Measurements from ENCODE around the gene KLK12.
"Not testable (repeated sequence)": the region's sequence is repeated elsewhere in the genome, so short reads cannot be mapped to it uniquely, and the experiment has no call there.

Gene KLK12

DNA sequence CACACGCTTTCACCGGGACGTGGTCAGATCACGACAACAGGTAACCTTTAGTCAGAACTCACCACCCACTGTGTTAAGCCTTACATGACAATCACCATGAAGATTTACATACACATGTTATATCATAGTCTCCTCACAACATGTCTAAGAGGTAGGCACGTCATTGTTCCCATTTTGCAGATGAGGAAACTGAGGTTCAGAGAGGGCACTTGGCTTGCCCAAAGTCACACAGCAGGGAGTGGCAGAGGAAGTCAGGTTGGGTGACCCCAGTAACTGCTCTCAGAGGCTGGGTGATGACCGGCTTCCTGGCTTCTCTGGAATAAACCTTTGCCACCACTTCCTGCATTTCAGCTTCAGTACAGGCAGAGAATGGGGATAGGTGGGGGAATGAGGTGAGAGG is 20.6 kb downstream of the KLK12 start:
- no peak for DNase-seq

DNA sequence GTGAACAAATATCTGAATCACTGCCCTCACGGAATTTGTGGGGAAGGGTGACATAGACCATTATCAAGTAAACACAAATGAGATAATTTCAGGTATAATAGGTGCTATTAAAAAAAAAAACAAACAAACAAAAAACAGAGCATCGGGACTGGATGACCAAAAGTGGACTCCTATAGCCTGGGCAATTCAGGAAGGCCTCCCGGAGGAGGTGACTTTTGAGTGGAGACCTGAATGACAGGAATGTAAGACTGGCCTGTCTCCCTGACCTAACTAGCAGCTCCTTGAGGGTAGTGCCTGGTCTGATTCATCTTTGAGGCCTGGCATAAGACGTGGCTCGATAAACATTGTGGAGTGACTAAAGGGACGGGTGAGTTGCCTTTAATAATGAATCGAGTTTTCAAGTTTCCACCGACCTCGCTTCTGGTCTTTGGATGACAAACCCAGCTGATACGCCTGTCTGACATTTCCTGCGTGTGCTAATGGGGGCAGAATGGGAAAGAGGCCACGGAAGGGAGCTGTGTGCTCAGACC is 22.1 kb downstream of the KLK12 start:
- DNase-seq: no peak

DNA sequence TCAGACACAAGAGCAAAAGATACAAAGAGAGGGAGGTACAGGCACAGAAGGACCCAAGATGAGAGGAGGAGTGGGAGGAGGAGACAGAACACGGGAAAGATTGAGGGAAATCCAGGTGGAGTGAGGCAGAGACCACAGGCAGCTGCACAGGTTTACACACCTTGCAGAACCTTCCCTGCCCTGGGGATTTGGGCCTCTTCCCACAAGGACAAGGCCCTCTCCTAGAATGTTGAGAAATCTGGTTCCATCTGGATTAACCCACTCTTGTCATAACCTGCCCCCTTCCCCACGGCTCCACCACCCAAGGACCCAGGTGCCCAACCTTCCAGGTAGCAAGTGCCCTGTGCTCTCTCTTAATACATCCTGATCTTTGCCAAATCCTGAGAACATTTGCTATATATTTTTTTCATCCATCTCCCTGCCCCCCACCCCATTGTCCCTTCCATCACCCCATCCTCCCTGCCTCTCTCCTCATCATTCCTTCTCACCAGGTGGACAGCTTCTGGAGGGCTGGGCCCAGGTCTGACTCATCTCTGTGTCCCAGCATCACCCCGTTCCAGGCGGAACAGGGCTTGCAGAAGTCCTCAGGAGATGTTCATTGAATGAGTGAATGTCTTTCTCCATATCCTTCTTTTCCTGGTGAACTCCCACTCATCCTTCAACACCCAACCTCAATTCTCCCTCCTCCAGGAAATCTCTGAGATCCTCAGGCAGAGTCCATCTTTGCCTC is 24.6 kb downstream of the KLK12 start:
- no peak for DNase-seq

DNA sequence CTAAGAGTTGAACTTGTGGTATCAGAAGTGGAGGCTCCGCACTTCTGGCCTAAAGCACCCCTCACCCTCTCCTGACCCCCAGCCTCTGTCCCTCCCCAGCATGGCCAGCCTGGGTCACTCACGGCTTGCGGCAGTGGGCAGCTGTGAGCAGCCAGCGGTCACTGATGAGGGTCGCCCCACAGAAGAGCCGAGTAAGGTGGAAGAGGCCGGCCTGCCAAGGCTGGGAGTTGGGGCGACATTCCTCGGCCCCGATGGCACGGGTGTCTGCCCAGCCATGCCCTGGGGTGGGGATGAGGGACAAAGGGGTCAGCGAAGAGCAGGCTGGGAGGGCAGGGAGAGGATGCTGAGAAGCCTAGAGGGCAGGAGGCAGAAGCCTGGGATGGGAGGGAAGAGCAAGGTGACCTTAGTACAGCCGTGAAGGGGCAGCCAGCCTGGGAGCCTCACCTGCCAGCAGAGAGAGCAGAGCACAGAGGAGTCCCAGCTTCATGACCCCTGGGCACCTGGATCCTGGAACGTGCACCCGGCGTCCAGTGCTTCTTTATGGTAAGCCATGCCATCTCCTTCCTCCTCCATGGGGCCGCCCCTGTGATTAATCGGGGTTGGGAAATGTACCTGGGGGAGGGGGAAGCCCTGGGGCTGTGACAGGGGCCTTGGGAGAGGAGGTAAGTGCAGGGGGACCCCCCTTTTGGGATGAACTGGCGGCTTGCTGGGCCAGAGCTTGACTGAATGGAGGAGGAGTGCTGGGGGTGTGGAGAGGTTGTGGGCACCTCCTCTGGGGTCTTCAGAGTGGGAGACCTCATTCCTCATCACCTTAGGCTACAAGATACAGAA is 25.5 kb downstream of the KLK12 start:
- no peak for DNase-seq

DNA sequence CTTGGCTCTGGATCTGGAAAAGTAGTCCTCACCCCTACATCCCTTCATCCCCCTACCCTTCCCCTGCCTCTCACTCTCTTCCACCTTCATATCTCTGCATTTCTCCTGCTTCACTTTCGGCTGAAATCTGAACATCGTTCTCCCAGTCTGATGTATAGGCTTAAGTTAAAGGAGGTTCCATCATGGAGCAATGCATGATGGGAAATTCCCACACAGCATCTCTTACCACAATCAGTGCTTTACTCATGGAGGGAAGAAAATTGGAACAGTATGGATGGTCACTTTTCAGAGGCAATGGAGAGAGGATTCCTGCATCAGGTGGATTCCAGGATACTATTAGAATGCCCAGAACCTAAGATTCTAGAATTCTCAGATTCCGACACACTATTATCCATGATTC is 27.3 kb downstream of the KLK12 start:
- DNase-seq: no peak

DNA sequence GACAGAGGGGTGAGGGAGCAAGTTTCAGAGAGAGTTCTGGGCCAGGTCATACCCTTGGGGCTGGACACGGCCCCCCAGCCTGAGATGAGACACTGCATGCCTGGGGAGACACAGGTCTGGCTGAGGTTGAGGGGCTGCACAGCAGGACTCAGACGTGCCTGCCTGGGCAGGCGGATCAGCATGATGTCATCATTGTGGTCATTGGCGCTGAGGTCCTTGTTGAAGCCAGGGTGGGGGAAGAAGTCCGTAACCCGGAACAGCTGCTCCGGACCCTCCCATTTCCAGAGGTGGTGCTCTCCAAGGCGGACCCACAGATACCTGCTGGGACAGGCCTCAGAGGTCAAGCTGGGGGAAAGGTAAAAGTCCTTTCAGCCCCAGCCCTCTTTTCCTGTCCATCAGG is 28.4 kb downstream of the KLK12 start:
- DNase-seq: no peak

DNA sequence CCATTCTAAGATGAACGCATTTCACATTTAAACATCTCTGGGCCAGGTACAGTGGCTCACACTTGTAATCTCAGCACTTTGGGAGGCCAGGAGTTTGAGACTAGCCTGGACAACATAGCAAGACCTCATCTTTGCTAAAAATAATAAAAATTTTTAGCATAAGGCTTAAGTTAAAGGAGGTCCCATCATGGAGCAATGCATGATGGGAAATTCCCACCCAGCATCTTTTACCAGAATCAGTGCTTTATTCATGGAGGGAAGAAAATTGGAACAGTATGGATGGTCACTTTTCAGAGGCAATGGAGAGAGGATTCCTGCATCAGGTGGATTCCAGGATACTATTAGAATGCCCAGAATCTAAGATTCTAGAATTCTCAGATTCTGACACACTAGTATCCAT is 29.6 kb downstream of the KLK12 start:
- no peak for DNase-seq

DNA sequence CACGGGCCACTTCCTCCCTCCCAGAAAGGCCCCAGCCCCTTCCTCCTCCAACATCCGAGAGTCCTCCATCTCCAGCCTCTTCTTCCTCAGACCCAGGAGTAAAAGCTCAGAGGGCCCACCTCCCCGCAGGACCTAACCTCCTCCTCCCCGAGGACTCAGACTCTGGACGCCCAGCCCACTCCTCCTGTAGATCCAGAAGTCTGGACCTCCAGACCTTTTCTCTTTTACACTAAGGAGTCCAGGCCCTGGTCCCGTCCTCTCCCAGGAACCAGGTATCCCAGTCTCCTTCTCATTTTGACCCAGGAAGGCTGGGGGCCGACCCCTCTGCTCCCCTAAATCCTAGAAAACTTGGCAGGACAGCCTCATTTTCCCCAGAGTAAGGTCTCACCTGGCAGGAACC is 31.5 kb downstream of the KLK12 start:
- no peak for DNase-seq

DNA sequence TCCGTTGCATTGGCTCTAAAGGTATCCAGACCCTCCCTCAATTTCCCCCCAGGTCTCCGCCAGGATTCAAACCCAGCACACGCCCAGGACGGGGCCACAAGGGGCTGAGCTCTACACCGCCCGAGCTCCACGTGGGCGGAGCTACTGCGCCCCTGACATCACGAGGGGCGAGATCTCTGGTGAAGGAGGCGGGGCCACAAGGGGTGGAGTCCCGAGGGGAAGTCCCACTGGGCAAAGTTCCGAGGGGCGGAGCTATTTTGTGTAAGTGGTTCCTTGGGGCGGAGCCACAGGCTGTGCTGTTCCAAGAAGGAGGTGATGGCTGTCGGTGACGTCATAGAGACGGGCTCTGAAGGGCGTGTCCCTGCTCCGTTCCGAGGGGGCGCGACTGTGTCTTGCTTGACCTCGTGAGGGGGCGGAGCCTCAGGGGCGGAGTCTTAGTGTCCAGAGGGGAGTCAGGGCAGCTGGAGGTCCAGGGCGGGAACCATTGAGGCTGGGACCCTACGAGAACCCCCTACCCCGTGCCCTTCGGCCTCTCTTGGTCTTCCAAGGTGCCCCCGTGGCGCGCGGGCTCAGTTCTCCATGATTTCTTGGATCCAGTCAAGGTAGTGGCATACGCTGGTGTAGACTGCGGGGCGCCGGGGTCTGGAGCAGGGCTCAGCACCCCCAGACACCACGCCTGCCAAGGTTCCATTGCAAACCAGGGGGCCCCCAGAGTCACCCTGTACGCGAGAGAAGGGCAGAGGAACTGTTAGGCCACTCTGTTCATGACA is 32.1 kb downstream of the KLK12 start:
- DNase-seq: peak in 1 of 2 donors; percentile 22

DNA sequence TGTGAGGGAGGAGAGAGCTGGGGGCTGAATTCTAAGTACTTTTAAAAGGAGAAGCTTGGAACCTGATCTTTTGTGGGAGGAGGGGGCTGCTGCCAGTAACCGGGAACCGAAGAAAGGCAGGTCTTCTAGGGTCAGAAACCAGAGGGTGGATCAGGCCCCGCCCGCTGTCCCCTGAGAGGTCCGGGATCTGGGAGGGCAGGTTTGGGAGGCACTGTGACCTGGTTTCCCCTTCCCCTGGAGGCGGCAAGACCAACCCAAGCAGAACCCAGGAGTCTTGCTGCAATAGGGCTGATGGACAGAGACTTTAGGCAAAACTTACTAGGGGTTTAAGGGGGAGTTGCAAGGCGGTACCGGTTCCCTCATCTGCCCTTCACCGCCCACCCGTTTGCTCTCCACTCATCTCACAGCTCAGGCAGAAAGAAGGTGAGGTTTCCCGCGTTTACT is 32.7 kb downstream of the KLK12 start:
- no peak for DNase-seq

DNA sequence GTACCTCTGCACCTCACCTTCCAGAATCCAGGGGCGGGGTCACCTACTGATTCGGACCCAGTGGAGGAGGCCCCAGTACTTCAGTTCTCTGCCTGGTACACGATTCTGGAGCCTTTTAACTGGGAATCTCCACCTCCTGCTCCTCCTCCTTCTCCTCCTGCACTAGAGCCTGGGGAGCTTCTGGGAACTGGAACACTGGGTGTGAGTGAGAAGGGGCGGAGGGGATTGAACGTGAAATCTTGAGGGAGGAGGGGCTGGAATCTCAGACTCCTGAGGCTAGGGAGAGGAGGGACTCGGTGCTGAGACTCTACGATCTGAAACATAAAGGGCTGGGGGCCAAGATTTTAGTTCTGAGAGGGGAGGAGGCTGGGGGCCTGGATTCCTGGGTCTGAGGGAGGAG is 33.3 kb downstream of the KLK12 start, which contains the start of gene KLK8:
Gene KLK8 (minus strand): TSS at position 90 of the 400 bp plus-strand sequence. CDS start 437 bp downstream, outside the sequence.
- no peak for DNase-seq

DNA sequence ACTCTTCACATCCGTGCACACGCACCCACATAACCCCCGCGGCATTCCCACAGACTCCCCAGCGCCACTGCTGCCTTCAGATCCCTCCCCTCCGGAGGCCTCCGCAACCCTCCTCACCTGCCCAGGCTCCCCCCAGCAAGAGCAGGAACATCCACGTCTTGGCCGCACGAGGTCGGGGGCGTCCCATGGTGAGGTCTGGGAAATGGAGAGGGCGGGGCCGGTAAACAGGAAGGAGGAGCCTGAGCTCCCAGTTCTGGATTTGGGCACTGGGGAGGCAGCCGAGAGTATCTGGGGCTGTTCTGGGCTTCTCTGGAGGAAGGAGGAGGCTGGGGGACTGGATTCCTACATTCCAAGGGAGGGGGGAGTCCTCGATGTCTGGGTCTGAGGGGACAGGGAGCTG is 33.8 kb downstream of the KLK12 start:
- DNase-seq: no peak

DNA sequence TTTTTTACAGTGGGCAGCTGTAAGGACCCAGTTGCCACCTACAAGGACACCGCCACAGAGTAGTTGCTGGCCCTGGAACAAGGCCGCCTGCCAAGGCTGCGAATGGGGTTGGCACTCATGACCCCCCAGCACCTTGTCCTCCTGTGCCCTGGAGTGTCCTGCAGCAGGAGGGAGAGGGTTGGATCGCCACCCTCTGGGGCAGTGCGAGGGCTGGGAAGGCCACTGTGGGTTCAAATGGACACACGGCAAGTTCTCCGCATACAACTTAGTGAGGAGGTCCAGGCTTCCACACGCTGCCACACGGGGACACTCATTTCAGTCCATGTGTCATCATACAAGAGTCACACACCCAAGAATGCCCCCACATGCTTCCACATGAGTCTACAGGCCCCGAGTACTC is 34.4 kb downstream of the KLK12 start:
- no peak for DNase-seq

DNA sequence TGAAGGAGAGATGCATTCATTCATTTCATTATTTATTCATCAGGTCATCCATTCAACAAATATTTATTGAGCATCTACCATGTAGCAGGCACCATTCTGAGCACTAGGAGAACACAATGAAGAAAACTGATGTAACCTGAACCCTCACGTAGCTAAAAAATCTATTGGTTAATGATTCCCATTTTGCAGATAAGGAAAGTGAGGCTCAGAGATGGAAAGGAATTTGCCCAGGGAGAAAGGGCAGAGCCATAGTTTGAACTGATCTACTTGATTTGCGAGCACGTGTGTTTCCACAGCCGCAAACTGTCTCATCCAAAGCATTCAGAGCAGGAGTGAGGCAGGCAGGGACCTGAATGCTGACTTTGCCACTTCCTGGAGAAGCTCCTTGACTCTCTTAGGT is 36.1 kb downstream of the KLK12 start:
- DNase-seq: no peak

DNA sequence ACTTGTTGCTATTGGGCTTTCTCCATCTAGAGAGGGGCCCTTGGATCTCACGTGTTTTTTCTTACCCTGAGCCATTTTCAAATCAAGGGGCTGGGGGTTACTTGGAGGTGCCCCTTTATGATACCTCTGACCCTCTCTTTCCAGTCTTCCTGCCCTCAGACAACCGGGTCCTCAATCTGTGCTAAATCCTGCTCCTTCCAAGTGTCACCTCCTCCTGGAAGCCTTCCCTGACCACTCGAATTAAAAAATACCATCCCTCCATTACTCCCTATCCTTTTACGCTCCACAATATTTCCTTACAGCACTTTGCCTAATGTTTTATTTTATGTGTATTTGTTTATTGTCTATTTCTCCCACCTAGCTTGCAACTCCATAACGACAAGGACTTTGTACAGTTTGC is 36.7 kb downstream of the KLK12 start:
- DNase-seq: no peak

DNA sequence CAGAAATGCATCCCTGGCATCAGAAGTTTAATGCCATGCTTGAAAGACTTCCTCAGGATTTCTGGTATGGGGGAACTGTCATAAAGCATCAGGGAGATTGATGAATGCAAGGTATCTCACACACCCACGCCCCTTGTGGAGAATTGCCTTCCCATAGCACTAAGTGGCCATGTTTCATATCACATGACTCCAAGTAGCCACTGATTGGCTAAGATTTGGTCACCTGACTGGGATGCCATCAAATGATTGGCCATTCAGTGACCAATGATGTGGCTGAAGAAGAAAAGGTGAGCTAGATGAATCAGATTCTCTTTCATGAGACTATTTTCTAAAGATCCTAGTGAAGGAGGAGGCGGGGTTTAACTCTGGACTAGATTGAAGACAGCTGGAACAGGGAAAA is 40.7 kb downstream of the KLK12 start:
- no peak for DNase-seq

DNA sequence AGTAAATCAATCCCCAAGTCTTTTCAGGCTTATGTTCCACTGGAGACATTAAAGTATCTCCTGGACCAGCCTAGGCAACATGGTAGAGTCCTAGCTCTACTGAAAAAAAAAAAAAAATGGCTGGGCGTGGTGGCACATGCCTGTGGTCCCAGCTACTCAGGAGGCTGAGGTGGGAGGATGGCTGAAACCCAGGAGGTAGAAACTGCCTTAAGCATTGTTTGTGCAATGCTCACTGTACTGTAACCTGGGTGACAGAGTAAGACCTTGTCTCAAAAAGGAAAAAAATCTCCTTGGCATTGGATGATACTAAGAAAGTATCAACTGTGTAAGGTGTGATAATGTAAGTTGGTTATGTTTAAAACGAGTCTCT is 42.2 kb downstream of the KLK12 start:
- DNase-seq: no peak

DNA sequence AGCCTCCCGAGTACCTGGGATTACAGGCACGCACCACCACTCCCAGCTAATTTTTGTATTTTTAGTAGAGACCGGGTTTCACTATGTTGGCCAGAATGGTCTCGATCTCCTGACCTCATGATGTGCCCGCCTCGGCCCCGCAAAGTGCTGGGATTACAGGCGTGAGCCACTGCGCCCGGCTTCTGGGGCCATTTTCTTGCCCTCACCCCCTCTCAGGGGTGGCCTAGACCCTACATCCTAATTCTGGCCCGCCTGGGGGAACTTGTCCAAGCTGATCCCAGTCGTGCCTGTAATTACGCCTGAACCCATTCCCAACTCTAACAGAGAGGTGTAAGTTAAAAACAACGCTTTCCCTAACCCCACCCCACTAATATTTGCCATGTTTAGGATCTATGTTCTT is 50.4 kb downstream of the KLK12 start:
- not testable (repeated sequence) for DNase-seq

DNA sequence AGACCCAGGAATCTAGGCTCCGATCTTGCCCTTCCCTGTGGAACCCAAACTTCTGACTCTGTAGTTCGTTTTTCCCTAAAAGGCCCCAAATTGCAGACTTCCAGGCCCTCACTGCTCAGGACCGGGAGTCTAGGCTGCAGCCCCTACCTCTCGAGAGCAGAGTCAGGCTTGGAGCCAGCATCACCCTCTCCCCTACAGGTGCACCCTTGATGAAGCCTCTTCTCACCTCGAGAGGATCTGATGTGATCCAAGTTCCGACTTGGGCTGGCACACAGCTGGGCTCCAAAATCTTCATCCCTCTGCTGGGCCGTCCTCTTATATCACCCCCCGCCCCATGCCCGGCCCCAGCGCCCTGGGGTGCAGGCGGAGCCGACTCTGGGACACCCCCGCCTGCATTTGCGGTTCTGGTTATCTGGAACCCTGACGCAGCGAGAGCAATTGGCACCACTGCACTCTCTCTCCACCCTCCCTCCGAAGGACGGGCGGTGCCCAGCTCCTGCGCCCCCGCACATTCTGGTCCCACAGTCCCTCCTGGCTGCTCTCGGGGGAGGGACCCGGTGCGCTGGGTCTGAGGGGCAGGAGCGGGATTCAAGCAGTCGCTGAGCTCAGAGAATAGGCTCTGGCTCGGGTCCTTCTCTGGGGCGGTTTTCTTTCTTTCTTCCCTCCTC is 51.0 kb downstream of the KLK12 start, which contains the start of gene KLK7:
Gene KLK7 (minus strand): TSS at position 293 of the 668 bp plus-strand sequence. CDS start 1,518 bp downstream, outside the sequence.
- DNase-seq: no peak

DNA sequence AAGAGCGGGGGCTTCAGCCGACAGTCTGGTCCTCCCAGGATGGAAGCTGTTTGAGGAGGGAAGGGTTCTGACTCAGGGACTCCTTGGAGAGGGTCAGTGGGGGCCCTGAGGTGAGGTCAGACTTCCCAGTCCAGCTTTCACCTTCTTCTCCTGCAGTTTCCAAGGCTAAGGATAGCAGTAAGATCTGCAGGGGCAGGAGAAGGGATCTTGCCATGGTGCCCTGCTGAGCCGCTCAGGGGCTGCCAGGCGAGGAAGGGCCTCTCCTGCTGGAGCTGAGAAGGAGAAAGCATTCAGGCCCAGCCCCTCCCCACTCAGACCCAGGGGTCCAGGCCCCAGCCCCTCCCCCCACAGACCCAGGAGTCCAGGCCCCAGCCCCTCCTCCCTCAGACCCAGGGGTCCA is 52.6 kb downstream of the KLK12 start:
- no peak for DNase-seq

DNA sequence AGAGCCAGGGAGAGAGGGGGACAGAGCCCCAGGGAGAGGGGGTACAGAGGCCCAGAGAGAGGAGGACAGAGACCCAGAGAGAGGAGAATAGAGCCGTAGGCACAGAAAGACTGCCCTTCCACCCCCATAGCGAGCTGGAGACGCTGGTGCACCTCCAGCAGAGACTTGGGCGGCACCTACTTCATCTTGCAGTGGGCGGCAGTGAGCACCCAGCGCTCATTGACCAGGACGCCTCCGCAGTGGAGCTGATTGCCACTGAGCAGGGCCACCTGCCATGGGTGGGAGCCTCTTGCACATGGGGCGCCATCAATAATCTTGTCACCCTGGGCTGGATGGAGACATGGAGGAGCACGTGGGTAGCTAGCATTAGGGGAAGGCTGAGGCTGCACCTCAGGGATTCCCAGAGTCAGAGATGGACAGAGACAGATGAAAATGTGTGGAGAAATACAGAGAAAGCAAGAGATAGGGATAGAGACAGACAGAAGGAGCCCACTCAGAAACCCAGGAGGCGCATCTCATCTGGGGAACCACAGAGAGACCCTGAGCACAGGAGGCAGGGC is 53.1 kb downstream of the KLK12 start:
- no peak for DNase-seq

DNA sequence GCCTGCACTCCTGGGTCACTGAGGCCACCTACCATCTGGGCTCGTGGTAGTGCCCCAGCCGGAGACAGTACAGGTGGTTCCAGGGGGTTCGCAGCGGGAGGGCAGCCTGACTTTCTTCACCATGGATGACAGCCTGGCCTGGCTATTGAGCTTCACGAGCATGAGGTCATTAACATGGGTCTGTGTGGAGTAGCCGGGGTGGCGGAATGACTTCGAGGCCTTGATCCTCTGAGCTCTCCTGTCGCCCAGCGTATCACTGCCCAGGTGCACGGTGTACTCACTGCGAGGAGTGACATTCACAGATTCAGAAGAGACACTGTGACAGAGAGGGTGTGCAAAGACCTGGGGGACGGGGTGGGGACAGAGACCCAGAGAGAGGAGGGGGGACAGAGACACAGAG is 54.6 kb downstream of the KLK12 start:
- no peak for DNase-seq
